ENCODE results near the gene HMGCL. TPM values are rescaled to one million over a fixed set of nuclear protein-coding genes. Genes with fewer than 3 reads are reported as not detected.

Gene HMGCL
- total RNA-seq: 10 to 100 TPM; 19.2 to 47.1 (median 41.4) TPM

GRCh38 chr1:23825076-23825761, at the start of gene HMGCL:
TSS of gene HMGCL (minus strand) at chr1:23825429. CDS start at chr1:23825415, 14 bp downstream.
- peak; percentile 76 for DNase-seq (ENCODE audit: low spot score)
- no peak for TF ChIP-seq CTCF (IDR thresholded peaks at IDR 0.05)
- ATAC-seq (ENCODE audit: low FRiP score): peak; percentile 95

GRCh38 chr1:23872421-23872820, 47.2 kb upstream of the HMGCL start:
- DNase-seq (ENCODE audit: low spot score): no peak
- ATAC-seq (ENCODE audit: low FRiP score): no peak
- TF ChIP-seq CTCF (IDR thresholded peaks at IDR 0.05): no peak

- TF ChIP-seq CTCF (IDR thresholded peaks at IDR 0.05): no peak
- no peak for ATAC-seq (ENCODE audit: low FRiP score)
These were observed 43.8 kb upstream of the HMGCL start for GRCh38 chr1:23869051-23869450.

GRCh38 chr1:23868557-23869016, 43.4 kb upstream of the HMGCL start:
- ATAC-seq (ENCODE audit: low FRiP score) (peak; percentile 34), DNase-seq (ENCODE audit: low spot score) (no peak)
- TF ChIP-seq CTCF (IDR thresholded peaks at IDR 0.05): no peak

More at GRCh38 chr1:23869051-23869450, 43.8 kb upstream of the HMGCL start:
- no peak for DNase-seq (ENCODE audit: low spot score)

GRCh38 chr1:23867895-23868556, 42.8 kb upstream of the HMGCL start, which contains the start of gene FUCA1:
TSS of gene FUCA1 (minus strand) at chr1:23868290. CDS start at chr1:23868286, 4 bp downstream.
- TF ChIP-seq CTCF (IDR thresholded peaks at IDR 0.05): peak in 1 of 3 donors; percentile 73
- ATAC-seq (ENCODE audit: low FRiP score): peak; percentile 99
- peak; percentile 87 for DNase-seq (ENCODE audit: low spot score)

- ATAC-seq (ENCODE audit: low FRiP score): no peak
- no peak for DNase-seq (ENCODE audit: low spot score)
- no peak for TF ChIP-seq CTCF (IDR thresholded peaks at IDR 0.05)
These were observed 42.3 kb upstream of the HMGCL start for GRCh38 chr1:23867542-23867894.

Measured in omental fat pad (tissue), 4 donors.